ENCODE measurements around the gene BAG1.
A peak's percentile ranks its signal among the peaks of the same experiment; 100 is the strongest.

Gene BAG1

GRCh38 chr9:33289936-33290246 is 25.4 kb upstream of the BAG1 start:
- ATAC-seq (no peak), DNase-seq (no peak)
- peaks cover 0 to 9% of the 10 kb centered on the region in 2 donors for H3K9me3 Mint-ChIP-seq
- H3K27me3 Mint-ChIP-seq: no peaks in the 10 kb centered on the region
- peak overlapping the region; percentile 88 to 90 for H3K4me3 Mint-ChIP-seq
- H3K4me1 Mint-ChIP-seq: peaks cover 57% of the 10 kb centered on the region
- peak overlapping the region; percentile 100 for H3K27ac Mint-ChIP-seq

- Mint-ChIP-seq H3K4me3 (peak overlapping the region; percentile 88 to 90), H3K27me3 (no peaks in the 10 kb centered on the region), H3K9me3 (peaks cover 0 to 9% of the 10 kb centered on the region in 2 donors), H3K27ac (peak overlapping the region; percentile 100), H3K4me1 (peaks cover 53% of the 10 kb centered on the region)
- DNase-seq (peak; percentile 34 to 52), ATAC-seq (no peak)
These were observed 25.0 kb upstream of the BAG1 start for GRCh38 chr9:33289496-33289895.

GRCh38 chr9:33288828-33289483 is 24.4 kb upstream of the BAG1 start:
- H3K9me3 Mint-ChIP-seq: peaks cover 0 to 9% of the 10 kb centered on the region in 2 donors
- H3K27ac Mint-ChIP-seq: peak overlapping the region; percentile 100
- H3K4me3 Mint-ChIP-seq: peak overlapping the region; percentile 88 to 90
- peaks cover 50% of the 10 kb centered on the region for H3K4me1 Mint-ChIP-seq
- ATAC-seq (no peak), DNase-seq (peak in 1 of 2 donors; percentile 26)
- H3K27me3 Mint-ChIP-seq: no peaks in the 10 kb centered on the region

GRCh38 chr9:33288235-33288634 is 23.7 kb upstream of the BAG1 start:
- peak overlapping the region in 1 of 2 donors; percentile 88 for H3K4me3 Mint-ChIP-seq
- peaks cover 0 to 9% of the 10 kb centered on the region in 2 donors for H3K9me3 Mint-ChIP-seq
- ATAC-seq (no peak), DNase-seq (no peak)
- H3K27me3 Mint-ChIP-seq: no peaks in the 10 kb centered on the region
- H3K4me1 Mint-ChIP-seq: peaks cover 45% of the 10 kb centered on the region
- H3K27ac Mint-ChIP-seq: peak overlapping the region in 1 of 2 donors; percentile 92

GRCh38 chr9:33287087-33287490 is 22.6 kb upstream of the BAG1 start:
- Mint-ChIP-seq H3K27me3 (no peaks in the 10 kb centered on the region), H3K27ac (no peak overlapping the region), H3K4me1 (peaks cover 34% of the 10 kb centered on the region), H3K9me3 (peaks cover 0 to under 1% of the 10 kb centered on the region in 2 donors), H3K4me3 (no peak overlapping the region)
- ATAC-seq (no peak), DNase-seq (peak; percentile 51 to 58)

- H3K27ac Mint-ChIP-seq: no peak overlapping the region
These were observed 21.0 kb upstream of the BAG1 start for GRCh38 chr9:33285502-33285901.

GRCh38 chr9:33277484-33277883 is 13.0 kb upstream of the BAG1 start:
- Mint-ChIP-seq H3K27me3 (no peaks in the 10 kb centered on the region), H3K9me3 (no peaks in the 10 kb centered on the region)

More at GRCh38 chr9:33285502-33285901, 21.0 kb upstream of the BAG1 start:
- no peaks in the 10 kb centered on the region for H3K9me3 Mint-ChIP-seq
- H3K4me1 Mint-ChIP-seq: peaks cover 25% of the 10 kb centered on the region
- ATAC-seq: no peak
- no peak for DNase-seq
- no peak overlapping the region for H3K4me3 Mint-ChIP-seq
- no peaks in the 10 kb centered on the region for H3K27me3 Mint-ChIP-seq

GRCh38 chr9:33273972-33274328 is 9.4 kb upstream of the BAG1 start:
- H3K27ac Mint-ChIP-seq: no peak overlapping the region
- no peaks in the 10 kb centered on the region for H3K9me3 Mint-ChIP-seq
- ATAC-seq: no peak
- H3K27me3 Mint-ChIP-seq: no peaks in the 10 kb centered on the region
- peaks cover 26% of the 10 kb centered on the region for H3K4me1 Mint-ChIP-seq
- no peak for DNase-seq
- H3K4me3 Mint-ChIP-seq: no peak overlapping the region

More at GRCh38 chr9:33277484-33277883, 13.0 kb upstream of the BAG1 start:
- Mint-ChIP-seq H3K4me1 (peaks cover 23% of the 10 kb centered on the region), H3K27ac (no peak overlapping the region), H3K4me3 (no peak overlapping the region)
- ATAC-seq: no peak
- no peak for DNase-seq

GRCh38 chr9:33273266-33273971 is 8.9 kb upstream of the BAG1 start:
- no peak for DNase-seq
- Mint-ChIP-seq H3K4me1 (peaks cover 26% of the 10 kb centered on the region), H3K27ac (no peak overlapping the region), H3K9me3 (no peaks in the 10 kb centered on the region), H3K27me3 (no peaks in the 10 kb centered on the region), H3K4me3 (no peak overlapping the region)
- no peak for ATAC-seq

- peaks cover 27% of the 10 kb centered on the region for H3K4me1 Mint-ChIP-seq
- DNase-seq (no peak), ATAC-seq (no peak)
- no peaks in the 10 kb centered on the region for H3K27me3 Mint-ChIP-seq
- H3K27ac Mint-ChIP-seq: peak overlapping the region in 1 of 2 donors; percentile 67
- H3K9me3 Mint-ChIP-seq: no peaks in the 10 kb centered on the region
- H3K4me3 Mint-ChIP-seq: no peak overlapping the region
These were observed 7.6 kb upstream of the BAG1 start for GRCh38 chr9:33272061-33272460.

GRCh38 chr9:33270146-33270545 is 5.6 kb upstream of the BAG1 start:
- no peak overlapping the region for H3K4me3 Mint-ChIP-seq
- peaks cover 44% of the 10 kb centered on the region for H3K4me1 Mint-ChIP-seq
- no peak for DNase-seq
- ATAC-seq: no peak
- no peak overlapping the region for H3K27ac Mint-ChIP-seq
- H3K27me3 Mint-ChIP-seq: no peaks in the 10 kb centered on the region
- no peaks in the 10 kb centered on the region for H3K9me3 Mint-ChIP-seq

- no peak for ATAC-seq
- Mint-ChIP-seq H3K27ac (peak overlapping the region in 1 of 2 donors; percentile 2), H3K4me3 (peak overlapping the region in 1 of 2 donors; percentile 95), H3K4me1 (peaks cover 44% of the 10 kb centered on the region), H3K9me3 (no peaks in the 10 kb centered on the region), H3K27me3 (no peaks in the 10 kb centered on the region)
- DNase-seq: no peak
These were observed 2.8 kb upstream of the BAG1 start for GRCh38 chr9:33267151-33267767.

GRCh38 chr9:33265211-33265865 is 830 bp upstream of the BAG1 start:
- peaks cover 52% of the 10 kb centered on the region for H3K4me1 Mint-ChIP-seq
- H3K4me3 Mint-ChIP-seq: peak overlapping the region; percentile 87 to 95
- no peaks in the 10 kb centered on the region for H3K27me3 Mint-ChIP-seq
- DNase-seq: no peak
- peak overlapping the region; percentile 98 to 99 for H3K27ac Mint-ChIP-seq
- no peaks in the 10 kb centered on the region for H3K9me3 Mint-ChIP-seq
- ATAC-seq: no peak

- H3K27me3 Mint-ChIP-seq: no peaks in the 10 kb centered on the region
- peak overlapping the region; percentile 87 to 95 for H3K4me3 Mint-ChIP-seq
- peak overlapping the region; percentile 96 to 99 for H3K27ac Mint-ChIP-seq
- ATAC-seq (peak; percentile 21), DNase-seq (no peak)
- H3K9me3 Mint-ChIP-seq: no peaks in the 10 kb centered on the region
- peaks cover 64% of the 10 kb centered on the region for H3K4me1 Mint-ChIP-seq
These were observed 470 bp downstream of the BAG1 start for GRCh38 chr9:33264003-33264472.

GRCh38 chr9:33263131-33264002 is 1.1 kb downstream of the BAG1 start:
- peak overlapping the region; percentile 96 to 99 for H3K27ac Mint-ChIP-seq
- H3K27me3 Mint-ChIP-seq: no peaks in the 10 kb centered on the region
- DNase-seq (peak; percentile 17 to 26), ATAC-seq (peak; percentile 10)
- peaks cover 67% of the 10 kb centered on the region for H3K4me1 Mint-ChIP-seq
- no peaks in the 10 kb centered on the region for H3K9me3 Mint-ChIP-seq
- peak overlapping the region; percentile 87 to 95 for H3K4me3 Mint-ChIP-seq
